ENCODE measurements around the gene TMA7B.

TMA7B gene

GRCh38 chr22:39952347-39952746 lies 7.8 kb upstream of the TMA7B start:
- DNase-seq (ENCODE audit: low spot score) (no peak), FAIRE-seq (no peak)

GRCh38 chr22:39953101-39953500 lies 7.1 kb upstream of the TMA7B start:
- FAIRE-seq: no peak
- DNase-seq (ENCODE audit: low spot score): no peak

GRCh38 chr22:39954584-39955055 lies 5.6 kb upstream of the TMA7B start:
- FAIRE-seq: no peak
- DNase-seq (ENCODE audit: low spot score): no peak

- FAIRE-seq (no peak), DNase-seq (ENCODE audit: low spot score) (no peak)
Measured at GRCh38 chr22:39955675-39956074, 4.5 kb upstream of the TMA7B start.

- FAIRE-seq (no peak), DNase-seq (ENCODE audit: low spot score) (no peak)
Measured at GRCh38 chr22:39956932-39957664, 3.1 kb upstream of the TMA7B start.

- FAIRE-seq: no peak
- DNase-seq (ENCODE audit: low spot score): no peak
Measured at GRCh38 chr22:39958009-39958711, 2.0 kb upstream of the TMA7B start.

- FAIRE-seq: no peak
- no peak for DNase-seq (ENCODE audit: low spot score)
Measured at GRCh38 chr22:39958949-39959639, 1.1 kb upstream of the TMA7B start.

GRCh38 chr22:39960791-39961746 lies 872 bp downstream of the TMA7B start:
- peak; percentile 97 for DNase-seq (ENCODE audit: low spot score)
- peak; percentile 97 for FAIRE-seq

- FAIRE-seq (no peak), DNase-seq (ENCODE audit: low spot score) (peak; percentile 85)
Measured at GRCh38 chr22:39962071-39962470, 1.9 kb downstream of the TMA7B start.

- FAIRE-seq (no peak), DNase-seq (ENCODE audit: low spot score) (no peak)
Measured at GRCh38 chr22:39965748-39966147, 5.6 kb downstream of the TMA7B start.

- DNase-seq (ENCODE audit: low spot score) (no peak), FAIRE-seq (no peak)
Measured at GRCh38 chr22:39966470-39966869, 6.3 kb downstream of the TMA7B start.

- FAIRE-seq: peak; percentile 76
- peak; percentile 38 for DNase-seq (ENCODE audit: low spot score)
Measured at GRCh38 chr22:39967103-39967829, 7.1 kb downstream of the TMA7B start.

GRCh38 chr22:39967996-39968972 lies 8.1 kb downstream of the TMA7B start:
- FAIRE-seq: no peak
- no peak for DNase-seq (ENCODE audit: low spot score)

- DNase-seq (ENCODE audit: low spot score): no peak
- no peak for FAIRE-seq
Measured at GRCh38 chr22:39970742-39971141, 10.5 kb downstream of the TMA7B start.

- FAIRE-seq: no peak
- DNase-seq (ENCODE audit: low spot score): no peak
Measured at GRCh38 chr22:39972641-39973040, 12.4 kb downstream of the TMA7B start.

GRCh38 chr22:39973656-39974055 lies 13.5 kb downstream of the TMA7B start:
- FAIRE-seq: no peak
- DNase-seq (ENCODE audit: low spot score): no peak

- FAIRE-seq (no peak), DNase-seq (ENCODE audit: low spot score) (no peak)
Measured at GRCh38 chr22:39974065-39974464, 13.9 kb downstream of the TMA7B start.

GRCh38 chr22:39979048-39979447 lies 18.9 kb downstream of the TMA7B start:
- no peak for FAIRE-seq

GRCh38 chr22:39979458-39979857 lies 19.3 kb downstream of the TMA7B start:
- FAIRE-seq: no peak
- DNase-seq (ENCODE audit: low spot score): no peak

More at GRCh38 chr22:39979048-39979447, 18.9 kb downstream of the TMA7B start:
- no peak for DNase-seq (ENCODE audit: low spot score)
